Osteoblast (primary cell): ENCODE results near the gene SULF2. TPM values are rescaled to one million over a fixed set of nuclear protein-coding genes. Genes with fewer than 3 reads are reported as not detected.

ENCODE experiments used
- DNase-seq: peaks from one replicate; pipeline ENCODE4 v3.0.0; 2011; ENCODE audit warnings: low spot score, mixed read lengths; ENCODE audit not compliant: insufficient read length; ENCODE audit errors: missing footprints
- H2AFZ ChIP-seq: 2 replicates; pipeline ENCODE4 v1.6.0; 2011; ENCODE audit warnings: mild to moderate bottlenecking, low read length
- H3K27ac ChIP-seq: 2 replicates; pipeline ENCODE4 v1.5.1; 2011; ENCODE audit warnings: mild to moderate bottlenecking, low read depth, low read length, moderate library complexity
- H3K27me3 ChIP-seq: 2 replicates; pipeline ENCODE4 v1.6.0; 2012; ENCODE audit warnings: mild to moderate bottlenecking, control low read depth, inconsistent platforms, low read length, moderate library complexity; ENCODE audit not compliant: insufficient read depth
- H3K36me3 ChIP-seq: 2 replicates; pipeline ENCODE4 v1.5.1; 2011; ENCODE audit warnings: mild to moderate bottlenecking, low read length, control low read depth, moderate library complexity; ENCODE audit not compliant: insufficient read depth
- H3K4me1 ChIP-seq: 2 replicates; pipeline ENCODE4 v1.5.1; 2011; ENCODE audit warnings: mild to moderate bottlenecking, low read length, control low read depth, moderate library complexity; ENCODE audit not compliant: insufficient read depth
- H3K4me2 ChIP-seq: 2 replicates; pipeline ENCODE4 v1.6.0; 2011; ENCODE audit warnings: mild to moderate bottlenecking, low read length; ENCODE audit not compliant: insufficient read depth
- H3K4me3 ChIP-seq: fragments of 200-600 bp; sonication (generic); 3 replicates; pipeline ENCODE4 v1.5.1; 2012; ENCODE audit warnings: mild to moderate bottlenecking, low read length, inconsistent platforms; ENCODE audit not compliant: insufficient read depth
- H3K79me2 ChIP-seq: 2 replicates; pipeline ENCODE4 v1.6.0; 2012; ENCODE audit warnings: mild to moderate bottlenecking, low read length, control low read depth, inconsistent platforms; ENCODE audit not compliant: insufficient read depth
- H3K9me3 ChIP-seq: 2 replicates; pipeline ENCODE4 v1.5.1; 2011; ENCODE audit warnings: low read depth, low read length, control low read depth
- H4K20me1 ChIP-seq: 2 replicates; pipeline ENCODE4 v1.6.0; 2012; ENCODE audit warnings: mild to moderate bottlenecking, low read length, control low read depth; ENCODE audit not compliant: insufficient read depth
- total RNA-seq: library from RNA; depleted of rRNA; stranded (reverse); fragments of >200 nt; gene quantifications from 2 replicates; pipeline ENCODE4 v1.2.3, GENCODE V29; 2012
- TF ChIP-seq, protein P1 (sequence below): IDR thresholded peaks from 2 replicates; pipeline ENCODE4 v1.5.1; 2011; ENCODE audit warnings: mild to moderate bottlenecking, low read depth, low read length, moderate library complexity; ENCODE audit errors: extremely low read depth

SULF2 gene
- total RNA-seq, 1 donor: 102 TPM

DNA sequence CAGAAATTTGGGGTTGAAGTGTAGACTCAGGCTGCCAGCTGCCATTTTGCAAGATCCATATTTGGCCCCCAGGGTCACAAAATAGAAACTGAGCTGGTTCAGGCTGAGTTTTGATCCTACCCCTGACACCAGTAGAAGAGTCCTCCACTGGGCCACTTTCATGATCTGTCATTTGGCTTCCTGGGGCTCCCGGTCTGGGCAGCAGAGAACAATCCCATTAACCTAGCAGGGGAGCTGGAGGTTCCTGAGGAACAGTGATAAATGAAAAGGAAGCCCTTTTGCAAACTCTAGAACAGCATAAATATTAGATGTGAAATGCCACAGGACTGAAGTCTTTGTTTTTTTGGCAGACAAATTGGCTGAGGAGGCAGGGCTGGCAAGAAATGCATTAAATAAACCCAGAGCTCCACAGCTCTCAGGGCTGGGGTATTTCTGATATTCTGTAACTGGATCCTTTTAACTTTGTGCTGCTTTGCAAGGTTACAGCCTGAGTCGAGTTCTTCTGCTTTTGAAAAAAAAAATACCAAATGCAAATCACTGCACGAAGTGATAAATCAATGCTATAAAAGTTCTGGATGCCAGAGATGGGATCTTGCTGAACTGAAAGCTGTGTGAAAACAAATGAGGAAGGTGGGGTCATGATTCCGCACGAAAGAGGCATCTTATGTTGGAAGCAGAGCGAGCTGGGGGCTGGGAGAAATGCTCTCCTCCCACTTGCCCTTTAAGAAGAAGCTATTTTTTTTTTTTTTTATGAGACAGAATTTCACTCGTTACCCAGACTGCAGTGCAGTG, 64.4 kb downstream of the SULF2 start:
- Histone ChIP-seq H3K27me3 (peaks cover 7% of the 10 kb centered on the region), H3K27ac (no peak overlapping the region), H3K9me3 (no peaks in the 10 kb centered on the region), H3K4me3 (no peak overlapping the region), H3K4me2 (no peak overlapping the region), H3K79me2 (no peaks in the 10 kb centered on the region), H3K4me1 (no peaks in the 10 kb centered on the region), H3K36me3 (no peaks in the 10 kb centered on the region), H4K20me1 (no peaks in the 10 kb centered on the region), H2AFZ (no peak overlapping the region)
- TF ChIP-seq, protein P1, sequence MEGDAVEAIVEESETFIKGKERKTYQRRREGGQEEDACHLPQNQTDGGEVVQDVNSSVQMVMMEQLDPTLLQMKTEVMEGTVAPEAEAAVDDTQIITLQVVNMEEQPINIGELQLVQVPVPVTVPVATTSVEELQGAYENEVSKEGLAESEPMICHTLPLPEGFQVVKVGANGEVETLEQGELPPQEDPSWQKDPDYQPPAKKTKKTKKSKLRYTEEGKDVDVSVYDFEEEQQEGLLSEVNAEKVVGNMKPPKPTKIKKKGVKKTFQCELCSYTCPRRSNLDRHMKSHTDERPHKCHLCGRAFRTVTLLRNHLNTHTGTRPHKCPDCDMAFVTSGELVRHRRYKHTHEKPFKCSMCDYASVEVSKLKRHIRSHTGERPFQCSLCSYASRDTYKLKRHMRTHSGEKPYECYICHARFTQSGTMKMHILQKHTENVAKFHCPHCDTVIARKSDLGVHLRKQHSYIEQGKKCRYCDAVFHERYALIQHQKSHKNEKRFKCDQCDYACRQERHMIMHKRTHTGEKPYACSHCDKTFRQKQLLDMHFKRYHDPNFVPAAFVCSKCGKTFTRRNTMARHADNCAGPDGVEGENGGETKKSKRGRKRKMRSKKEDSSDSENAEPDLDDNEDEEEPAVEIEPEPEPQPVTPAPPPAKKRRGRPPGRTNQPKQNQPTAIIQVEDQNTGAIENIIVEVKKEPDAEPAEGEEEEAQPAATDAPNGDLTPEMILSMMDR: no peak
- DNase-seq: no peak

DNA sequence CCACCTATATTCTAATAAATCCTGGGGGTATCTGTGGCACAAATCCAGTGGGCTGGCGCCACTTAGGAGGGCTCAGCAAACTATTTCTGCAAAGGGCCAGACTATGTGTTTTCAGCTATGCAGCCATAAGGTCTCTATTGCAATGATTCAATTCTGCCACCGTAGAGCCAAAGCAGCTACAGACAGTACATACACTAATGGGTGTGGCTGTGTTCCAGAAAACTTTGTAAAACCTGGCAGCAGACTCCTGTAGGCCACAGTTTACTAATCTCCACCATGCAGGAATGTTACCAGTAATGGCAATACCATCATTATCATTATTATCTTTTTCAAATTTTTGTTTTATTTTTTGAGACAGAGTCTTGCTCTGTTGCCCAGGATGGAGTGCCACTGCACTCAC, 65.7 kb downstream of the SULF2 start:
- no peak for DNase-seq
- Histone ChIP-seq H2AFZ (no peak overlapping the region), H3K27ac (no peak overlapping the region), H3K4me3 (no peak overlapping the region), H3K36me3 (no peaks in the 10 kb centered on the region), H3K27me3 (peaks cover 10% of the 10 kb centered on the region), H3K79me2 (no peaks in the 10 kb centered on the region), H3K4me2 (no peak overlapping the region), H4K20me1 (no peaks in the 10 kb centered on the region), H3K4me1 (no peaks in the 10 kb centered on the region), H3K9me3 (no peaks in the 10 kb centered on the region)
- TF ChIP-seq, protein P1: no peak

DNA sequence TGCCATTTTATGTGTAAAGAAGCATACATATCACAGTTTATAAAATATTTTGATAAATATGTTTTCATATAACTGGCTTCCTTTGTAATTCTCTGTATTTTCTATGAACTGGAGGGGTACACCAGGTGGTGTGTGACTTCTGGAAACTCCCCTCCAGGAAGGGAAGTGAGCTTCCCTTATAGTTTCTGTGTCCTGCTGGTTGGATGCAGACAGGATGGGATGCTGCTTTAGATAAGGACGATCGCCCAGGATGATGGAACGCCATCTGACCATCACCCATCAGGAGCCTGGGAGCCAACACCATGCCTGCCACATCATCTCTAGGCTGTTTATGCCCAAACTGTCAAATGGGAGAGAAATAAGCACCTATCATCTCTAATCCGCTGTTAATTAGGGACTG, 66.1 kb downstream of the SULF2 start:
- Histone ChIP-seq H3K79me2 (no peaks in the 10 kb centered on the region), H3K9me3 (no peaks in the 10 kb centered on the region), H3K36me3 (no peaks in the 10 kb centered on the region), H3K4me2 (no peak overlapping the region), H3K4me1 (no peaks in the 10 kb centered on the region), H3K27me3 (peaks cover 11% of the 10 kb centered on the region), H2AFZ (no peak overlapping the region), H3K27ac (no peak overlapping the region), H3K4me3 (no peak overlapping the region), H4K20me1 (no peaks in the 10 kb centered on the region)
- no peak for DNase-seq
- TF ChIP-seq, protein P1: no peak

DNA sequence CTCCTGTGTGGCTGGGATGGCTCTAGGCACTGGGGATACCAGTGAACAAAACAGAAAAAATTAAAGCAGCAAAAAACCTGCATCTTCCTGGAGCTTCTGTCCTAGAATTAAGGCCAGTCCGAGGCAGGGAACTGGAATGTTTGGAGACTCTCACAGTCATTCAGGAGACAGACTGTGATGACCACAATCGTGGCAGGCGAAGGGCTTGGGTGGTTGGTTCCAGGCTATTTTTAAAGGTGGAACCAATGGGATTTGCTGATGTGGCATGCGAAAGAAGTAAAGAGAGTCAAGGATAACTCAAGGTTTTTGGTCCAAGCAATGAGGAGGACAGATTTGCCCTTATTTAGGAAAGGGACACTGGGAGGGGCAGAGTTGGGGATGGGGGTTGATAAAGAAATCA, 66.9 kb downstream of the SULF2 start:
- Histone ChIP-seq H3K9me3 (no peaks in the 10 kb centered on the region), H3K4me2 (no peak overlapping the region), H3K27me3 (peaks cover 11% of the 10 kb centered on the region), H3K36me3 (no peaks in the 10 kb centered on the region), H3K4me3 (no peak overlapping the region), H4K20me1 (no peaks in the 10 kb centered on the region), H3K79me2 (no peaks in the 10 kb centered on the region), H2AFZ (no peak overlapping the region), H3K4me1 (no peaks in the 10 kb centered on the region), H3K27ac (no peak overlapping the region)
- no peak for DNase-seq
- TF ChIP-seq, protein P1: no peak
